Measurements from ENCODE around the gene OR5C1. TPM values are rescaled to one million over a fixed set of nuclear protein-coding genes. Genes with fewer than 3 reads are reported as not detected.
"Not testable (repeated sequence)": the region's sequence is repeated elsewhere in the genome, so short reads cannot be mapped to it uniquely, and the experiment has no call there.

The OR5C1 gene
- total RNA-seq, 1 donor from 2014 or later = not detected

DNA sequence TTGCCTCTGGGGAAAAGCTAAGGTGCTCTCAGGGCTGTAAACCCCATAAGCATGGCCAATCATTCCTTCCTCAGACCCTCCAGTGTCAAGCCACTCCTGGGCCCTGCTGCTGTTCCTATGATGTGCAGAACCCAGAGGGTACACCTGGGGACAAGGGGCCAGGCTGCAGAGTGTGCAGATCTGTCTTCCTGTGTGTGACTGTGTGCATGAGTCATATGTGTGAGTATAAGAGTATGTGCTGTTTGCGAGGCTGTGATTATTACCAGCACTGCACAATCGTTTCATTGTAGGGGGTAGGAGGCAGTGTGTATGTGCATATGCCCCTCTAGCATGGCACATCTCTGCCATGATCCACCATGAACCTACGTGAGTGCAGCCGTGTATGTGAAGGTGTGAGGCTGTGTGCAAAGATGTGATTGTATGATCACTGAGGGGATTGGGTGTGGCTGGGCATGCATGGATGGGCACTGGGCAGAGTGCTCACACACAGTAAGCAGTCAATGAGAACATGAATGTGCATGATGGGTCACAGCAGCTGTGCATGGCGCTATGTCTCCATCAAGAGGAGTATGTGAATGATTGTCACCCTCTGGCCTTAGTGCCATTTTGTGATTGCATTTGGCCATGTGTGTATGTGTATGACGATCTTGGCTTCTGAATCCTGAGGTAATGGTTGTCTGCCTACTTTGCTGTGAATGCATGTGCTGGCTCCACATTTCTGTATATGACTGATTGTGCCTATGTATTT, 8.8 kb downstream of the OR5C1 start:
- no peaks in the 10 kb centered on the region for H3K27me3 Mint-ChIP-seq

DNA sequence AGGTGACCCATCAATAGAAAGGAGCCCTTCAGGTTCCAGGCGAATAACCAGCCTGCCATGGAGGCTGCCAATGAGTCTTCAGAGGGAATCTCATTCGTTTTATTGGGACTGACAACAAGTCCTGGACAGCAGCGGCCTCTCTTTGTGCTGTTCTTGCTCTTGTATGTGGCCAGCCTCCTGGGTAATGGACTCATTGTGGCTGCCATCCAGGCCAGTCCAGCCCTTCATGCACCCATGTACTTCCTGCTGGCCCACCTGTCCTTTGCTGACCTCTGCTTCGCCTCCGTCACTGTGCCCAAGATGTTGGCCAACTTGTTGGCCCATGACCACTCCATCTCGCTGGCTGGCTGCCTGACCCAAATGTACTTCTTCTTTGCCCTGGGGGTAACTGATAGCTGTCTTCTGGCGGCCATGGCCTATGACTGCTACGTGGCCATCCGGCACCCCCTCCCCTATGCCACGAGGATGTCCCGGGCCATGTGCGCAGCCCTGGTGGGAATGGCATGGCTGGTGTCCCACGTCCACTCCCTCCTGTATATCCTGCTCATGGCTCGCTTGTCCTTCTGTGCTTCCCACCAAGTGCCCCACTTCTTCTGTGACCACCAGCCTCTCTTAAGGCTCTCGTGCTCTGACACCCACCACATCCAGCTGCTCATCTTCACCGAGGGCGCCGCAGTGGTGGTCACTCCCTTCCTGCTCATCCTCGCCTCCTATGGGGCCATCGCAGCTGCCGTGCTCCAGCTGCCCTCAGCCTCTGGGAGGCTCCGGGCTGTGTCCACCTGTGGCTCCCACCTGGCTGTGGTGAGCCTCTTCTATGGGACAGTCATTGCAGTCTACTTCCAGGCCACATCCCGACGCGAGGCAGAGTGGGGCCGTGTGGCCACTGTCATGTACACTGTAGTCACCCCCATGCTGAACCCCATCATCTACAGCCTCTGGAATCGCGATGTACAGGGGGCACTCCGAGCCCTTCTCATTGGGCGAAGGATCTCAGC, 11.6 kb downstream of the OR5C1 start, which contains the start of gene OR1K1:
Gene OR1K1 (plus strand): TSS at position 58 of the 995 bp plus-strand sequence. CDS start 0 bp downstream, at position 58.
- DNase-seq = no peak
- no peak within 1 kb of the TSS for H3K27ac Mint-ChIP-seq
- intact Hi-C loops (cut with micrococcal nuclease) = no loop called here
- no peaks in the 10 kb centered on the region for H3K4me1 Mint-ChIP-seq
- H3K9me3 Mint-ChIP-seq = no peaks in the 10 kb centered on the region
- no peak within 1 kb of the TSS for H3K4me3 Mint-ChIP-seq
- H3K27me3 Mint-ChIP-seq = peaks cover 3% of the 10 kb centered on the region
- no peaks in the 10 kb centered on the region for H3K36me3 Mint-ChIP-seq (ENCODE audit: low read depth)

More for the DNA sequence above, 8.8 kb downstream of the OR5C1 start:
- intact Hi-C loops (cut with micrococcal nuclease) = no loop called here
- H3K9me3 Mint-ChIP-seq = peaks cover 7% of the 10 kb centered on the region
- no peak overlapping the region for H3K27ac Mint-ChIP-seq
- no peak for DNase-seq
- H3K4me1 Mint-ChIP-seq = no peaks in the 10 kb centered on the region
- no peaks in the 10 kb centered on the region for H3K36me3 Mint-ChIP-seq (ENCODE audit: low read depth)
- H3K4me3 Mint-ChIP-seq = no peak overlapping the region

DNA sequence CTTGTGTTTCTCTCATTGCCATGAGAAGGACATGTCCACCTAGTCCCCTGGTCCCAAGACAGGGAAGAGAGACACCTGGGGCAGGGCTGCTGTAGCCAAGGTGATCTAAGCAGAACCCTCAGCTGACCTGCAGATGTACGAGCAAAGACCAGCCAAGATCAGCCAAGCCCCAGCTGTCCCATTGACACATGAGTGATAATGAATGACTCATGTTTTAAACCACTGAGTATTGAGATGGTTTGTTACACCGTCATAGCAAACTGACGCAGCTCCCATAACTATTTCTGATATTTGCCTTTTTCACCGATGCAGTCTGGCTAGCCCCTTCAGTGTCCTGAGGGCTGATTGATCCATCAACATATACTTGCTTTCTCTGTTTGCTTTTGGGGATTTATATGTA, 17.9 kb downstream of the OR5C1 start:
- peaks cover 3% of the 10 kb centered on the region for H3K27me3 Mint-ChIP-seq
- no peak for DNase-seq
- peaks cover 8% of the 10 kb centered on the region for H3K9me3 Mint-ChIP-seq
- H3K4me3 Mint-ChIP-seq = no peak overlapping the region
- H3K4me1 Mint-ChIP-seq = peaks cover 22% of the 10 kb centered on the region
- intact Hi-C loops (cut with micrococcal nuclease) = loop anchor here (1.0 to 5.0 kb wide), 6 partner anchors 40 to 1349 kb away; no protein-coding TSS in a partner anchor
- H3K36me3 Mint-ChIP-seq (ENCODE audit: low read depth) = peaks cover 2% of the 10 kb centered on the region
- peak overlapping the region; percentile 49 for H3K27ac Mint-ChIP-seq

DNA sequence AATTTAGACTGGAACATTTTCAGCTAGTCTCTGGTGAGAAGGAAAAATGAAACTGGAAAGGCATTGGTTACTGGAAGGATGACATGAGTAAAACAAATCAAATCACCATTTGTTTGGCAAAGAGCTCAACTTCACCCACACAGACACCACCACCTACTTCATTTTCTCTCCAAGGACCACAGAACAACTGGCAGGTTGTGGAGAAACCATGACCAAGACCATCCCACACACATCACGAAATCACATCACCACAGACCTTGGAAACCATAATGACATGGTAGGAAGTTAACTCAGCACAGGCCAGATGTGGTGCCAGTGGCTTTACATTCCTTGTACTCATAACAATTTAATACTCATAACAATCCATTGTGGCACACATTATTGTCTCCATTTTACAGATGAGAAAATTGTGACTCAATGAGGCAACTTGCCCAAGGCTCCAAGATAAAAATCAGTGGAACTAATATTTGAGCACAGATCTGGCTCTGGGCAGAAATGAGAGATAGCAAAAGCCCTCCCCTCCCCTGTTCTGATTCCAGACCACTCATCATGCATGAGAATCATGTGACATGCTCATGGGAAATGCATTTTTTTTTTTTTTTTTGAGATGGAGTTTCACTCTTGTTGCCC, 18.7 kb downstream of the OR5C1 start:
- intact Hi-C loops (cut with micrococcal nuclease) = loop anchor here (1.0 to 5.0 kb wide), 6 partner anchors 39 to 1350 kb away; no protein-coding TSS in a partner anchor
- Mint-ChIP-seq H3K27ac (peak overlapping the region; percentile 49), H3K9me3 (peaks cover 8% of the 10 kb centered on the region), H3K4me1 (peaks cover 22% of the 10 kb centered on the region), H3K27me3 (peaks cover 3% of the 10 kb centered on the region), H3K36me3 (ENCODE audit: low read depth) (peaks cover 2% of the 10 kb centered on the region), H3K4me3 (no peak overlapping the region)
- peak; percentile 73 for DNase-seq

DNA sequence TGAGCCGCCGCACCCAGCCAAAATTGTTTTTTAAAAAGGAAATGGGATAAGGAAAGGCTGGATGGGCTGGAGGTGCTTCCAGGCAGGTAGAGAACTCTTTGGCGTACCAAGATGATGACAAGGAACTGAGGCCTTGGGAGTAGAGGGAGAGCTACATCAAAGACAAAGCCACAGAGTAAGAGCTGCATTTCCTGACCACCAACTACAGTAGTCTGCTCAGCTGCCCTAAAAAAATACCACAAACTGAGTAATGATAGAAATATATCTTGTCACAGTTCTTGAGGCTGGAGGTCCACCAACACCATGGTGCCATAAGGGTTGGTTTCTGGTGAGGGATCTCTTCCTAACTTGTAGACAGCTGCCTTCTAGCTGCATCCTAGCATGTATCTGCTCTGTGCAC, 19.4 kb downstream of the OR5C1 start:
- peak; percentile 64 for DNase-seq
- Mint-ChIP-seq H3K4me3 (no peak overlapping the region), H3K36me3 (ENCODE audit: low read depth) (peaks cover 2% of the 10 kb centered on the region), H3K27me3 (peaks cover 3% of the 10 kb centered on the region), H3K4me1 (peaks cover 22% of the 10 kb centered on the region), H3K27ac (peak overlapping the region; percentile 12), H3K9me3 (peaks cover 8% of the 10 kb centered on the region)
- intact Hi-C loops (cut with micrococcal nuclease) = loop anchor here (5.0 kb wide), 1 partner anchor 1351 kb away; no protein-coding TSS in a partner anchor

- DNase-seq; H3K4me3 Mint-ChIP-seq; H3K9me3 Mint-ChIP-seq; H3K27me3 Mint-ChIP-seq; H3K27ac Mint-ChIP-seq; H3K36me3 Mint-ChIP-seq (ENCODE audit: low read depth): not testable (repeated sequence)
- intact Hi-C loops (cut with micrococcal nuclease) = loop anchor here (5.0 kb wide), 1 partner anchor 1352 kb away; no protein-coding TSS in a partner anchor
- peaks cover 22% of the 10 kb centered on the region for H3K4me1 Mint-ChIP-seq
Observed at GRCh38 chr9:122809261-122809660, 20.5 kb downstream of the OR5C1 start.

- no peaks in the 10 kb centered on the region for H3K27me3 Mint-ChIP-seq
- no peak overlapping the region for H3K4me3 Mint-ChIP-seq
Observed at GRCh38 chr9:122810306-122810946, 21.7 kb downstream of the OR5C1 start.

DNA sequence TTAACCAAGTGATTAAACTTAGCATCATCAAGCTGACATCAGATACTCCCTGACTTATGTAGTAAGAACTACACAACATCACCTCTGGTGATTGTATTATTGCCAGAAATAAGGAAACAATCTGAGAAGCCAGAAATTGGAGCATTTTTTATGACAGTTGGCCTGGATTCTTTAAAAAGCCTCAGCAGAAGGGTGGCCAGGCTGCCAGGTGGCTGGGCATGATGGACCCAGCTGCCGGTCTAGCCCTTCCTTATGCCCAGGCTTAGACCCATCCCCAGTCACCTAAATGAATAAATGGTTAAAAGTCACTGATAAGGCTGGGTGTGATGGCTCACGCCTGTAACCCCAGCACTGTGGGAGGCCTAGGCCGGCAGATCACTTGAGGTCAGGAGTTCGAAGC, 24.0 kb downstream of the OR5C1 start:
- no peaks in the 10 kb centered on the region for H3K27me3 Mint-ChIP-seq
- H3K4me1 Mint-ChIP-seq = peaks cover 24% of the 10 kb centered on the region
- intact Hi-C loops (cut with micrococcal nuclease) = loop anchor here (5.0 to 10.0 kb wide), 2 partner anchors 318 to 460 kb away; no protein-coding TSS in a partner anchor
- DNase-seq = no peak
- peaks cover 9% of the 10 kb centered on the region for H3K36me3 Mint-ChIP-seq (ENCODE audit: low read depth)
- H3K27ac Mint-ChIP-seq = no peak overlapping the region
- no peaks in the 10 kb centered on the region for H3K9me3 Mint-ChIP-seq
- H3K4me3 Mint-ChIP-seq = no peak overlapping the region

More at GRCh38 chr9:122810306-122810946, 21.7 kb downstream of the OR5C1 start:
- peak; percentile 91 for DNase-seq
- intact Hi-C loops (cut with micrococcal nuclease) = loop anchor here (1.0 to 10.0 kb wide), 5 partner anchors 316 to 712 kb away; no protein-coding TSS in a partner anchor
- Mint-ChIP-seq H3K36me3 (ENCODE audit: low read depth) (peaks cover 8% of the 10 kb centered on the region), H3K27ac (no peak overlapping the region), H3K4me1 (peaks cover 23% of the 10 kb centered on the region), H3K9me3 (peaks cover 8% of the 10 kb centered on the region)

DNA sequence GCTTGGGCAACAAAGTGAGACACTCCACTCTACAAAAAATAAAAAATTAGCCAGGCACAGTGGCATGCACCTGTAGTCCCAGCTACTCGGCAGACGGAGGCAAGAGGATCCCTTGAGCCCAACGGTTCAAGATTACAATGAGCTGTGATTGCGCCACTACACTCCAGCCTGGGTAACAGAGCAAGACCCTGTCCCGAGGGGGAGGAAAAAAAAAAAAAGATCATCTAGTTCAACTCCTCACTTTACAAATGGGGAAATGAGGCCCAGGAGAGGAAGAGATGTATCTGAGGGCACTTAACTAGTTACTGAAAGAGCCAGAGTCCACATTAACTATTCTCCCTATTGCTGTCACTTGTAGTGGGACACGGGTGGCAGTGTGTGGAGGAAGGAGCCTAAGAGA, 25.8 kb downstream of the OR5C1 start:
- Mint-ChIP-seq H3K27ac (no peak overlapping the region), H3K4me1 (peaks cover 15% of the 10 kb centered on the region), H3K9me3 (no peaks in the 10 kb centered on the region), H3K36me3 (ENCODE audit: low read depth) (peaks cover 15% of the 10 kb centered on the region), H3K27me3 (no peaks in the 10 kb centered on the region), H3K4me3 (no peak overlapping the region)
- DNase-seq = no peak
- intact Hi-C loops (cut with micrococcal nuclease) = loop anchor here (5.0 to 10.0 kb wide), 2 partner anchors 320 to 462 kb away; no protein-coding TSS in a partner anchor

GRCh38 chr9:122815544-122815943, 26.8 kb downstream of the OR5C1 start:
- intact Hi-C loops (cut with micrococcal nuclease) = loop anchor here (10.0 kb wide), 1 partner anchor 321 kb away; no protein-coding TSS in a partner anchor
- H3K4me3 Mint-ChIP-seq = no peak overlapping the region
- H3K36me3 Mint-ChIP-seq (ENCODE audit: low read depth) = peaks cover 23% of the 10 kb centered on the region
- H3K27me3 Mint-ChIP-seq = no peaks in the 10 kb centered on the region
- no peaks in the 10 kb centered on the region for H3K9me3 Mint-ChIP-seq
- H3K4me1 Mint-ChIP-seq = peaks cover 23% of the 10 kb centered on the region
- no peak for DNase-seq
- no peak overlapping the region for H3K27ac Mint-ChIP-seq

- Mint-ChIP-seq H3K27ac (peak overlapping the region; percentile 81), H3K27me3 (no peaks in the 10 kb centered on the region), H3K9me3 (no peaks in the 10 kb centered on the region), H3K4me1 (peaks cover 25% of the 10 kb centered on the region), H3K36me3 (ENCODE audit: low read depth) (peaks cover 26% of the 10 kb centered on the region), H3K4me3 (peak overlapping the region; percentile 75)
- intact Hi-C loops (cut with micrococcal nuclease) = loop anchor here (10.0 kb wide), 1 partner anchor 322 kb away; no protein-coding TSS in a partner anchor
- peak; percentile 83 for DNase-seq
Observed at GRCh38 chr9:122816163-122816867, 27.6 kb downstream of the OR5C1 start.

DNA sequence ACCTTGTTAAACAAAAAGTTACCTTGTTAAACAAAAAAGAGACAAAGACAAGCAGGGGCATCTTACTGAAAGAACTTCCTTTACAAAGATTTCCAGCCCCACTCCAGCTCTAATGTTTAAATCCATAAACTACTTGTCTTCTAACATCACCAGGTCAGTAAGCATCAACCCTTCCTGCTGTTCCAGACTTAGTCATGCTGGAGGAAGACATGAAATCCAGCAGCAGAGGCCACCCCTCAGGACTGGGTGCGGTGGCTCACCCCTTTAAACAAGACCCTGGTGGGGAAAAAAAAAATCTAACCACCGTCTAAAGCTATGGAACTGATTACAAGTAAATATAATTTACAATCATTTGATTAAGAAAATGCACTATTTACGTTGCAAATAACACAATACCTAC, 30.6 kb downstream of the OR5C1 start:
- Mint-ChIP-seq H3K27me3 (no peaks in the 10 kb centered on the region), H3K4me3 (no peak overlapping the region), H3K27ac (no peak overlapping the region), H3K36me3 (ENCODE audit: low read depth) (peaks cover 40% of the 10 kb centered on the region), H3K9me3 (no peaks in the 10 kb centered on the region), H3K4me1 (peaks cover 27% of the 10 kb centered on the region)
- DNase-seq = no peak
- intact Hi-C loops (cut with micrococcal nuclease) = loop anchor here (10.0 kb wide), 1 partner anchor 325 kb away; no protein-coding TSS in a partner anchor
